Raji (cell line): Measurements from ENCODE around the gene SLC9A3.

Experiments used
- POLR2A ChIP-seq: IDR thresholded peaks from 2 replicates; pipeline ENCODE4 v1.6.1; 2011; ENCODE audit warnings: low read depth, low read length, control low read depth; ENCODE audit not compliant: insufficient read depth

SLC9A3 gene

DNA sequence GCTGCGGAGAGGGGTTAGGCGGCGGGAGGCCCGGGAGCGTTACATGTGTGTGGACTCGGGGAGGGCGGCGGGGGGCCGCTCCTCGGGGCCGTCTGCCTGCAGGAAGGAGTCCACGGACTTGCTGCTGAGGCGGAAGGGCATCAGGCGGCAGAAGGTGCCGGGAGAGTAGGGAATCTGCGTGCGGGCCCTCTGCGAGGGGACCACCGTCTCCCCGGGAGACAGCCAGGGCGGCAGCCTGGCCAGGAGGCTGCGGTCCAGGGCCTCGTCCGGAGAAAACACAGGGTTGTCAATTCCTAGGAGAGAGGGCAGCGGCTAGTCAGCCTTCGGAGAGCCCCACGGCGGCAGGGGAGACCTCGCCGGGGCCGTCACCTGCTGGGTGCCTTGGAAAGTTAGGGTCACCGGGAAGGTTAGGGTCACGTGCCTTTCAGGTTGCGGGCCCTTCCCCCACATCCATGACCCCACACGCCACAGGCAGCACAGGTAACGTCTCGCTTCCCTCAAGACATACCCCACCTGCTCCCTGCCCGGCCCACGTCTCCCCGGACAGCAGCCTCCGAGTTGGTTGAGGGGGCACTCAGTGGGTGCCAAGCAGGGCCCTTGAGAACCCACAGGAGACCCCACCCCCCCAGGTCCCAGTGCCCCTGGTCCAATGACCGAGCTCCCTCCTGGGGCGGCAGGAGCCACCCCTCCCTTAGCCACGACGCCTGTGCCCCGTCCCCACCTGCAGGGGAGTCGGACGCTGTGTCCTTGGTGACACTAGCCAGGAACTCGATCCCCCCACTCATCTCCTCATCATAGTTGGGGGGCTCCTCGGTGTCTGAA lies 49.2 kb downstream of the SLC9A3 start:
- 0 out of 2 replicates have a peak, but pooled peaks have one; percentile 19 for TF ChIP-seq POLR2A

DNA sequence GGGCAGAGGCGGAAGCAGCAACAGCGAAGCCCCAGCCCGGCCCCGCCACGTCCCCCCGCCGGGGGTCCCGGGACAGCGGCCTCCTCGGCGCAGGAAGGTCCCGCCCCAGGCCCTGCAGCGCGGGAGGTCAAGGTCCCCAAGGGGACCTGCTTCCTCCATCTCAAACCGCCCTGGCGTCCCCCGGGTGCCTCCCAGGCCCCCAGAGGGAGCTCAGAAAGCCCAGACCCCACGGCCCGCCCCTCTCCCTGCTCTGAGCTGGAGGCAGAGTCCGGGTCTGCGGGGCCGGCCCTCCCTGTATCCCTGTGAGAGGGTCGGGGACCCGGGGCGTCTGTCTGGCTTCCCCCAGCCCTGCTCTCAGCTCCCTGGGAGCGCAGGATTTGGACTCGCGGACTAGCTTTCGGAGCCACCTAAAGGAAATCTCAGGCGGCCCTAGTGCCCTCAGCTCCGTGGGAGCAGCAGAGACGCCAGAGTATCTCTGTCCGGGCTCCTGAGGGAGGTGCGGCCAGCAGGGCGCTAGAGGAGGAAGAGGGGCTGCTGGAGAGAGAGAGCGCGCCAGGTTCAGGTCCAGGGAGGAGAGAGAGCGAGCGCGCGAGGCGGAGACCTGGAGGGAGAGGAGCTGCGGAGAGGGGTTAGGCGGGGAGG lies 50.6 kb downstream of the SLC9A3 start:
- no peak for TF ChIP-seq POLR2A

DNA sequence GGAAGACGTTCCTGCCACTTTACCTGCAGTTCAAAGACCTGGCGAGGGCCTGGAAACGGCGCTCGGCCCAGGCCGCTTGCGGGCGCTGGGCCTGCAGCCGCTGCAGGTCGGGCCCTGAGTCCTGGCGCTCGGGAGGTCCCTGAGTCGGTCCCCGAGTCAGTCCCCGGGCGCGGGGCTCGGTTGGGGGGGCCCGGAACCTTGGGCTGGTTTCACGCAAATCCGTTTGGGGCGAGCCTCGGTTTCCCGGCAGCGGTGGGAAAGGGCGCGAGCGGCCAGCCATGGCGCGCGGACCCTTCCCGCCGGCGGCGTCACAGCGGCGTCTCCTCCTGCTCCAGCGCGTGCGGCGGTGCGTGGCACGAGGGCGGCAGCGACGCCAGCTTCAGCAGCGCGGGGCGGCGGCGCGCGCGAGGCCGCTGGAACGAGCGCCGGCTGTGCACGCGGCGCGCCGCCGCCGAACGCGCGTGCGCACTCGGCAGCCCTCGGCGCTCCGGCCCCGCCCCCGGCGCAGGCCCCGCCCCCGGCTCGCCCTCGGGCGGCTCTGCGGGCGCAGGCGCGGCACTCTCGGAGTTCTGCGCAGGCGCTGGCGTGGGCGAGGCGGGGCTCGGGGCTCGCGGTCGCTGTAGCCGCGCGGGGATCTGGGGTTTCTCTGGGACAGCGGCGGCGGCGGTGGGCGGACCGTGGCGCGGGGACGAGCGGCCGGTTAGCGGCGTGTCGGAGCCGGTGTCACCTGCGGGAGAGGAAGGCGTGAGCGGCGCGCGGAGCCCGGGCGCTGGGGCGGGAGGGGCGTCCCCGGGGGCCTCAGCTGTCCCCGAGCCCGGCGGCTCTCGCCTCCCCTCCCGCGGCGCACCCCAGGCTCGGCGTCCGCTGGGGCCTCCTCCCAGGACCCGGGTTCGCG lies 51.3 kb downstream of the SLC9A3 start:
- TF ChIP-seq POLR2A = peak; percentile 87

DNA sequence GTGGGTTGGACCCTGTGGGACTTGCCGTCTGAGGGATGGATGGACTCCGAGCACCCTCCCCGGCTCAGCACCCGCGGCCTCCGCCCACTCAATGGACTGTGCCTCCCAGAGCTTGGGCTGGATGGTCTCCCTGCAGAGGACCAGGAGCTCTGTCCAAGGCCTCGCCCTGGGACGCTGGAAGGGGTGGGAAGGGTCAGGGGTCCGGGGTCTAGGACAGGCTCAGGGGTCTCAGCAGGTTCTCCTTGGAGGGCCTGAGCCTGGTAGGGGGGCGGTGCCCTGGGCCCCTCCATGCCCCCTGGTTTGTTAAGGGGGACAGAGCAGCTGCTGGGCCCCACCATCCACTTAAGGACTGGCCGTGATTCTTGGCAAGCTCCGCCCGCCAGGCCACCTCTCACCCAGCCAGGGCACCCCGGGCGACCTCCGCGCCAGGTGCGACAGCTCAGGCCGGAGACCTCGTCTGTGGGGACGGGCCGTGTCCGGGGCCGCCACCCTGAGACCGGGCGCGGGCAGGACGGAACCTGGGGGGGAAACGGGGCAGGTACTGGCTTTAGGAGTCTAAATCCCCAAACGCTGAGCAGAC lies 52.1 kb downstream of the SLC9A3 start:
- no peak for TF ChIP-seq POLR2A

DNA sequence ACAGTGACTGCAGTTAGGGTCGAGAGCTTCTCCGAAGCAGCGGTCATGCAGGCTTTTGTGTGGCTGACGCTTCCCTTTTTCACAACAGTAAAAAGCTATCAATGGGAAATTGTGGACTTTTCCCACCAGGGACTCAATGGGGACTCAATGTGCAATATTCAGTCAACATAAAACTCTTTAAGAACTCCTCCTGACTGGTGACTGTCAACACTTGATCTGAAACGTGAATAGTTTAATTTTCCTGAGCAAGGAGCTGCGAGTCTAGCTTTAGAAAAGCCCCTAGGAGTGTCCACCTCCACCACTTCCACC lies 52.5 kb downstream of the SLC9A3 start:
- TF ChIP-seq POLR2A = no peak

DNA sequence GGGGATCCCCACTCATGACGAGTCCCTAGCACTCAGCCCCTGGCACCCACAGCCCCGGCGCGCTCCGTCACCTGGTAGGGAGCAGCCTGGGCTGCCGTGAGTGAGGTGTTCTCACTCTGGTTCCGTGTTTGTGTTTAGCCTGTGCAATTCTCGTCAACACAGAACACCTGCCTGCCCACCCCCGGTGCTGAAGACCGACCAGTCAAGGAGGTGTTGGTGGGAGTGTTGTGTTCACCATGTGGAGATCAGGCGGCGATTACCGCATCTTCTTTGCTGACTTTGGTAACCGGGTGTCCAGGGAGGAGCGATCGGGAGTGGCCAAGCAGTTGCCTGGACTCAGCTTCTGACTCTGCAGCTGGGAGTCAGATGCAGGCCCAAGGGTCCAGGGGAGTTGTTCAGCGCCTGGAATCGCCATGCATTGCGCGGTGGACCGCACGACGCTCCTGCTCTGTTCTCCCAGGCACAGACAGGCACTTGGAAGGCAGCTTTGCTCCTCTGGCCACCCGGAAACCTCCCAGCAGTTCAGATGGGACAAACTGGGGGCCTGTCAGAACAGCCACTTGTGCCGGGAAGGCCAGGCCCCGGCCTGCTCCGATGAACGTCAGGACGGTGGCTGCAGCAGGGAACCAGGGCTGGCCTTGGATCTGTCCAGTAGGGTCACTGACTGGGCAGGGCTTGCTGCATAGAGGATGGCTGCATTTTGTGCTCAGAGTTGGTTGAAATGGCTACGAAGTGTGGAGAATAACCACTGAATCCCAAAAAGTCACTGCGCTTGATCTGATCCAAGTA lies 53.1 kb downstream of the SLC9A3 start:
- no peak for TF ChIP-seq POLR2A

DNA sequence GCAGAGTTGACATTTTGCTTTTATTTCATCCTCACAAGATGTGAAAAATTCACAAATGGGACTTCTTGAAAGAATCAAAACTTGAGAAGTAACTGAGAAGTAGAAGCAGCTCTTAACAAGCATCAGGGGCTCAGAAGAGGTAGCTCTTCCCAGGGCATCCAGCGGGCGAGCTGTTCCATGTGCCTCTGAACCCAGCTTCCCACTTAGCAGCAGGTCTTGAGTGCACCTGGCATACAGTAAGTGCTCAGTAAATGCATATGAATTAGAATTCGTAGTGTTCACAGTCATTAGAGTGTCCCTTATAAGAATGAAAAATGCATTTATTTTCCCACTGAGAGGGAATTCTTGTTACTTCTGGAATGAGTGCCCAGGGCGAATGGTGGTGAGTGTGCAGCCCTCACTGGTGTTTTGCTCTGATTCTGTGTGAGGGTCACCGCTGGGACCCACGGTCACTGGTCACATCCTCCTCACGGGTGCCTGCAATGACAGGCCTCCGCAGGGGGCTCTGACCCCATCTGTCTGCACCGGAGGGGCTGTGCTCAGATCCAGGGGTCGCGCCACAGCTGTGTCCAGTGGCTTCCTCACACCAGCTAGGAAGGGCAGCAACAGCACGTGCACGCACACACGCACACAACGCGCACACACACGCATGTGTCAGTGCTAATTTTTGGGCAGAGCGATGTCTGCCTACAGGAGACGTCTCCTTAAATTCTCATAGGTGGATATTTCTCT lies 54.3 kb downstream of the SLC9A3 start:
- TF ChIP-seq POLR2A = no peak

DNA sequence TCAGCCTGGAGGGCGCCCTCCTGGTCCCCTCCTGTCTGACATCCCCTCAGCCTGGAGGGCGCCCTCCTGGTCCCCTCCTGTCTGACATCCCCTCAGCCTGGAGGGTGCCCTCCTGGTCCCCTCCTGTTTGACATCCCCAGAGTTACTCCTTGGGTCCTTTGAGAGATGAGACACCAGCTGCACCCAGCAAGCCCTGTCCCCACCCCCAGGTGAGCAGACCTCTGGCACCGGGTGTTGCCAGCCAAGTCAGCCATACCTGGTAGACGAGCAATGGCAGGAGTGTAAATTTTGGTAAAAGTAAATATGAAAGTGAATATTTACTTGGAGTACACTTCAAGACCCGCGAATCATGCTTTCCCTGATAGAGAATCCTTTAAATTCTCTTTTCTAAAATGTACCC lies 55.8 kb downstream of the SLC9A3 start:
- no peak for TF ChIP-seq POLR2A

DNA sequence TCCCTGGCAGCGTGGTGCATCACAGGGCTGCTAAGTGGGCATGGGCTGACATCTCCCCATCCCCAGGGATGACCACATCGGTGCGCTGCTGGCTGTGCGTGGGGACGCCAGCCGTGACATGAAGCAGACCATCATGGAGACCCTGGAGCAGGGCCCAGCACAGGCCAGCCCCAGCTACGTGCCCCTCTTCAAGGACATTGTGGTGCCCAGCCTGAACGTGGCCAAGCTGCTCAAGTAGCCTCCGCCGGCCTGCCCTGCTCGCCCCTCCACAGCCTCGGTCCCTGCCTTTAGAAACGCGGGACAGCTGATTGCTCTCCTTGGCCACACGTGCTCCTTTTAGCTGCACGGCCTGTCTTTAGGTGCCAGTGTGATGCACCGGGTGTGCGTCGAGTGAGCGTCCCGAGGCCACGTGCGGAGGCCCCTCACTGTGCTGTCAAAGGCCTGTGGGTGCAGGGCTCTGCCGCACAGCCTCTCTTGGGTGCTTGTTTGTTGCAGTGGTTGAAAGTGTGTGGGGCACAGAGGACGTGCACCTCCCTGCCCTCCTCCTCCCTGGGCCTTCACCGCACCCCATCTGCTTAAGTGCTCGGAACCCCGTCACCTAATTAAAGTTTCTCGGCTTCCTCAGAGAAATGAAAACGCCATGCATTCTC lies 57.5 kb downstream of the SLC9A3 start:
- TF ChIP-seq POLR2A = no peak

DNA sequence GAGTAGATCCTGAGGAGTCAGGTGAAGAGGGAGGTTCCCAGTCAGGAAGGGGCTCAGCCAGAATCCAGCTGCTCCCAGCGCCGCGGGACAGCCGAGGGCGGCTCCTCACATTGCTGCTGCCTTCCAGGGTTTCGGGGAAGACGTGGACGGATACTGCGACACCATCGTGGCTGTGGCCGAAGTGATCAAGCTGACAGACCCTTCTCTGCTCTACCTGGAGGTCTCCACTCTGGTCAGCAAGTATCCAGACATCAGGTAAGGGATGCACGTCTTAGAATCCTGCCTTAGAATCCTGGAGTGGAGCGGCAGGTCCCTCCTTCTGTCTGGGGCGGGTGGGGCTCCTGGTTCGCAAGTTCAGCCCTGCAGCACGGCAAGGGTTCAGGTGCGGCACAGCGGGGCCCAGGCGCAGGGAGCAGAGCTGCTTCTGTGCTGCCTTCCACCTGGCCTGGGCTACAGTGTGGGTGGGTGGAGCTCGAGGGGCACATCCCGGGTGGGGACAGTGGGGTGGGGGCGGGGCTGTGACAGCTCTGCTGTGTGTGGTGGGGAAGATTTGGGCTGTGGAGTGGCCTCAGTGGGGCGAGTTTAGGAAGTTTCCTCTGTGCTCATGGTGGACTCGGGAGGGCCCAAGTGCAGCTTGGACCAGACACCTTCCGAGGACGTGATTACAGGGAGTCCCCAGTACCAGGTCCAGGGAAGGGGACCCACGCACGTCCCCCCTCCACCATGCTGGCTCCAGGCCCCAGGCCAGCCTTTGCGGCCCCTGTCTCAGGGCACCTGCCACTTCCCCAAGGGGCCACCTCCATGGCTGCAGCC lies 58.5 kb downstream of the SLC9A3 start:
- TF ChIP-seq POLR2A = no peak

DNA sequence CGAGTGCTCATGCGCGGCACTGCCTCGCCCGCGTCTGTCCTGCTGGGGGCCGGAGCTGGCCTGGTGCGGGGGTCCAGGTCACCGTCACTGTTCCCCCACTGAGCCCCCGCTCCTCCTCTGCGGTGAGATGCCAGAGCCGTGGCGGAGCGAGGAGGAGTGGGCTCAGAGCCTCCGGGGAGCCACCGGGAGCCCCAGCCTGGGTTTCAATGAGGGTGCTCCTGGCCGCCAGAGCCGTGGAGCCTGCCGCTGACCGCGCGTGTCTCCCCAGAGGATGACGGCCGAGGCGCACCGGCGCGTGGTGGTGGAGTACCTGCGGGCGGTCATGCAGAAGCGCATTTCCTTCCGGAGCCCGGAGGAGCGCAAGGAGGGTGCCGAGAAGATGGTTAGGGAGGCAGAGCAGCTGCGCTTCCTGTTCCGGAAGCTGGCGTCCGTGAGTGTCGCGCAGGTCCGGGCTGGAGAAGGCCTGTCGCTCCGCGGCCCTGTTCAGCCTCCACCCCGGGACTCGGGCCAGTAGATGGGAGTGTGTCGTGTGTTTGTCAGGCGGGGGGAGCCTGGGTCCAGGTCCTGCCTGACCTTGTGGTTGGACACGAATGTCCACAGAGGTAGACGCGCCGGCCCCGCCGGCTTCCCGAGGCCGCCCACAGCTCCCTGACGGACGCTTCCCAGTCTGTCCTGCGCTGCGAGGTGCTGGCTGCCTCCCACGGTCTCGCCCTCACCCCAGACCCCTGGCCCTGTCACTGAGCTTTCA lies 59.2 kb downstream of the SLC9A3 start:
- TF ChIP-seq POLR2A = no peak

DNA sequence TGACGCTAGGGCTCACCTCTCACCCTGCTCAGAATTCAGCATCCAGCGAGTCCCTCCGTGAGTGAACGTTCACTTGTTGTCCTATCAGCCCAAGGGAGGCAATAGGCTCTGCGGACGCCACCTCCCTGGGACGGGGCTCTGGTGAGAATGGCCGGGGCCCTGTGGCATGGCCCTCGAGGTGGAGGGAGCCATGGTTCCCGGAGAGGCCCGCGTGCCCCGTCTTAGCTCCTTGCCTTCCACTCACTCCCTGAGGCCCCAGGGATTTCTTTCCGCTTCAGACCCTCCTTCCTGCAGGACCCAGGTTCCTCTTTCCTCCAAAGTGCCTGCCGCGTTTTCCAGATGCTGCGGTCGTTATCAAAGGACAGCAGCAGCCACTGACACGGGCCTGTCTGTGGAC lies 59.8 kb downstream of the SLC9A3 start:
- no peak for TF ChIP-seq POLR2A
